K562 (cell line): ENCODE measurements around the gene SRF. TPM values are rescaled to one million over a fixed set of nuclear protein-coding genes. Genes with fewer than 3 reads are reported as not detected.
A peak's percentile ranks its signal among the peaks of the same experiment; 100 is the strongest.

ENCODE experiments used
- CBX3 ChIP-seq, 2 experiments: IDR thresholded peaks; 1 replicate in 1 of 2; 2 replicates in 1 of 2; pipeline ENCODE4 v1.6.1; 2012; ENCODE audit warnings: inconsistent platforms in 2 of 2, low read length in 2 of 2, borderline replicate concordance in 1 of 2, control low read depth in 1 of 2
- ETV6 ChIP-seq, 3 experiments: fragments of 150-350 bp in 1 of 3; sonication (generic) in 1 of 3; formaldehyde crosslinking in 1 of 3; IDR thresholded peaks; 2 replicates each; pipeline versions ENCODE4 v1.6.1 to v1.8.0; 2014 to 2022; ENCODE audit warnings: borderline replicate concordance in 2 of 3, low read depth in 2 of 3, antibody characterized with exemption in 1 of 3, low read length in 1 of 3, mild to moderate bottlenecking in 1 of 3, missing genetic modification reagents in 1 of 3
- EZH2 ChIP-seq: IDR thresholded peaks from 2 replicates; pipeline ENCODE4 v1.6.1; 2012; ENCODE audit warnings: low read depth, mild to moderate bottlenecking, inconsistent platforms, low read length, borderline replicate concordance
- FOXA3 ChIP-seq, 2 experiments: fragments of 450-650 bp in 1 of 2; sonication (generic) in 1 of 2; formaldehyde crosslinking; IDR thresholded peaks in 1 of 2; conservative IDR thresholded peaks in 1 of 2; 2 replicates each; pipeline versions ENCODE4 v1.4.0 to v1.8.0; 2020 to 2022; ENCODE audit warnings: mild to moderate bottlenecking in 2 of 2, missing genetic modification reagents in 1 of 2
- JUND ChIP-seq, 2 experiments: IDR thresholded peaks; 2 replicates in 1 of 2; 3 replicates in 1 of 2; pipeline ENCODE4 v1.6.1; 2011; ENCODE audit warnings: borderline replicate concordance in 2 of 2, low read depth in 2 of 2, low read length in 2 of 2, improper control_type of control experiment in 1 of 2, missing biosample characterization in 1 of 2, missing genetic modification characterization in 1 of 2, missing genetic modification reagents in 1 of 2
- MYNN ChIP-seq, 2 experiments: sonication (generic); formaldehyde crosslinking in 1 of 2; IDR thresholded peaks; 2 replicates each; pipeline versions ENCODE4 v1.5.0 to v1.6.1; 2016 to 2020; ENCODE audit warnings: antibody characterized with exemption in 1 of 2, missing genetic modification reagents in 1 of 2
- SAFB2 ChIP-seq: fragments of 200-400 bp; formaldehyde crosslinking; IDR thresholded peaks from 2 replicates; pipeline ENCODE4 v1.6.1; 2018; ENCODE audit warnings: borderline replicate concordance, low read length, low read depth, moderate library complexity; ENCODE audit not compliant: severe bottlenecking
- SMC3 ChIP-seq: conservative IDR thresholded peaks from 2 replicates; pipeline ENCODE4 v1.6.1; 2011; ENCODE audit warnings: low read depth, low read length, improper control_type of control experiment; ENCODE audit not compliant: insufficient read depth
- TSC22D4 ChIP-seq: fragments of 450-650 bp; IDR thresholded peaks from 2 replicates; pipeline ENCODE4 v1.6.1; 2016; ENCODE audit warnings: missing genetic modification characterization, missing biosample characterization, control low read depth
- ZNF77 ChIP-seq: fragments of 250-450 bp; sonication (Bioruptor Pico); IDR thresholded peaks from 2 replicates; pipeline ENCODE4 v1.5.0; 2020
- polyA plus RNA-seq, 8 experiments: library from polyadenylated mRNA; depleted of rRNA in 4 of 8; stranded (reverse) in 5 of 8; unstranded in 3 of 8; fragments of >200 nt; fragmentation: Nextera tagmentation in 2 of 8; fragmentation: Illumina TruSeq in 1 of 8; extraction: Ambion mirVana in 2 of 8; extraction: Trizol in 1 of 8; gene quantifications; 2 replicates each; pipeline versions ENCODE4 v1.2.1 to v1.2.3, GENCODE V29; 2011 to 2014; ENCODE audit warnings: inconsistent platforms in 1 of 8, missing spikeins in 1 of 8
- total RNA-seq, 7 experiments: library from RNA; depleted of rRNA in 6 of 7; stranded (reverse); fragments of >200 nt in 6 of 7; fragmentation: Illumina TruSeq in 2 of 7; extraction: Trizol in 2 of 7; gene quantifications; 2 replicates each; pipeline versions ENCODE4 v1.2.1 to v1.2.3, GENCODE V29; 2011 to 2021; ENCODE audit warnings: low replicate concordance in 1 of 7
- TF ChIP-seq, protein P1 (sequence below), 3 experiments: IDR thresholded peaks in 2 of 3; conservative IDR thresholded peaks in 1 of 3; 2 replicates each; pipeline ENCODE4 v1.5.1; 2011 to 2012; ENCODE audit warnings: low read length in 3 of 3, mild to moderate bottlenecking in 3 of 3, control low read depth in 2 of 3, improper control_type of control experiment in 1 of 3, inconsistent platforms in 1 of 3, low read depth in 1 of 3, mixed read lengths in 1 of 3, moderate library complexity in 1 of 3; ENCODE audit not compliant: insufficient read depth in 2 of 3
- TF ChIP-seq, protein P2 (sequence below): fragments of 450-650 bp; IDR thresholded peaks from 2 replicates; pipeline ENCODE4 v1.7.0; 2016; ENCODE audit warnings: borderline replicate concordance
- TF ChIP-seq, protein P3 (sequence below): fragments of 250-450 bp; sonication (Bioruptor Pico); IDR thresholded peaks from 2 replicates; pipeline ENCODE4 v1.5.1; 2021; ENCODE audit warnings: mild to moderate bottlenecking
- TF ChIP-seq, protein P4 (sequence below): fragments of 450-650 bp; IDR thresholded peaks from 2 replicates; pipeline ENCODE4 v1.7.1; 2018; ENCODE audit warnings: mild to moderate bottlenecking, low read depth; ENCODE audit not compliant: partially characterized antibody
- TF ChIP-seq, protein P5 (sequence below): sonication (generic); formaldehyde crosslinking; IDR thresholded peaks from 2 replicates; pipeline ENCODE4 v1.8.0; 2023; ENCODE audit warnings: mild to moderate bottlenecking, missing genetic modification reagents

Gene SRF
- total and polyA plus RNA-seq, 9 of the 15 experiments (the other 6 are each of a cell fraction or from before 2014, with no cell fraction given): 2.5 to 37.0 (median 24.6) TPM

DNA sequence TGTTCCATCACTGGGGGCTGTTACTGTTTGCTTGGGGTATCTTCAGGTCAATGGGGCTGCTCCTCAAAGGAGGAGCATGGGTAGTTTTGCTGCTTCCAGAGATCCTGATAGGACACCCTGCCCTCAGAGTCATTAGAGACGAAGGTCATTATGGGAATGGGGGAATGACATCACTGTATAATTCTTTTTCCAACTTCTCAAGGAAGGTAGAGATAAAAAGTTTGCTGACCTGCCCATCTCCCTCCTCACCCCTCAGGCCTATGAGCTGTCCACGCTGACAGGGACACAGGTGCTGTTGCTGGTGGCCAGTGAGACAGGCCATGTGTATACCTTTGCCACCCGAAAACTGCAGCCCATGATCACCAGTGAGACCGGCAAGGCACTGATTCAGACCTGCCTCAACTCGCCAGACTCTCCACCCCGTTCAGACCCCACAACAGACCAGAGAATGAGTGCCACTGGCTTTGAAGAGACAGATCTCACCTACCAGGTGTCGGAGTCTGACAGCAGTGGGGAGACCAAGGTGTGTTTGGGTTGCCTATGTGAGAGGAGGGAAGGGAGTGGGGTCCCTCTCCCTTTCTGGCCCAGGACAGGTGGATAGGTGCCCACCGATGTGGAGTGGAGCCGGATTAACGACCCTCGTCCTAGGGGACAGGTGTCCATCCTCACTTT is 2.7 kb downstream of the SRF start (continued):
- TF ChIP-seq, protein P1, sequence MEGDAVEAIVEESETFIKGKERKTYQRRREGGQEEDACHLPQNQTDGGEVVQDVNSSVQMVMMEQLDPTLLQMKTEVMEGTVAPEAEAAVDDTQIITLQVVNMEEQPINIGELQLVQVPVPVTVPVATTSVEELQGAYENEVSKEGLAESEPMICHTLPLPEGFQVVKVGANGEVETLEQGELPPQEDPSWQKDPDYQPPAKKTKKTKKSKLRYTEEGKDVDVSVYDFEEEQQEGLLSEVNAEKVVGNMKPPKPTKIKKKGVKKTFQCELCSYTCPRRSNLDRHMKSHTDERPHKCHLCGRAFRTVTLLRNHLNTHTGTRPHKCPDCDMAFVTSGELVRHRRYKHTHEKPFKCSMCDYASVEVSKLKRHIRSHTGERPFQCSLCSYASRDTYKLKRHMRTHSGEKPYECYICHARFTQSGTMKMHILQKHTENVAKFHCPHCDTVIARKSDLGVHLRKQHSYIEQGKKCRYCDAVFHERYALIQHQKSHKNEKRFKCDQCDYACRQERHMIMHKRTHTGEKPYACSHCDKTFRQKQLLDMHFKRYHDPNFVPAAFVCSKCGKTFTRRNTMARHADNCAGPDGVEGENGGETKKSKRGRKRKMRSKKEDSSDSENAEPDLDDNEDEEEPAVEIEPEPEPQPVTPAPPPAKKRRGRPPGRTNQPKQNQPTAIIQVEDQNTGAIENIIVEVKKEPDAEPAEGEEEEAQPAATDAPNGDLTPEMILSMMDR (IDR thresholded peaks at IDR 0.05 in 2 of 3, conservative IDR thresholded peaks at IDR 0.05 in 1 of 3; ENCODE audit: insufficient read depth in 2 of 3, low read depth in 1 of 3, low read length in 3 of 3): no peak
- TF ChIP-seq, protein P2, sequence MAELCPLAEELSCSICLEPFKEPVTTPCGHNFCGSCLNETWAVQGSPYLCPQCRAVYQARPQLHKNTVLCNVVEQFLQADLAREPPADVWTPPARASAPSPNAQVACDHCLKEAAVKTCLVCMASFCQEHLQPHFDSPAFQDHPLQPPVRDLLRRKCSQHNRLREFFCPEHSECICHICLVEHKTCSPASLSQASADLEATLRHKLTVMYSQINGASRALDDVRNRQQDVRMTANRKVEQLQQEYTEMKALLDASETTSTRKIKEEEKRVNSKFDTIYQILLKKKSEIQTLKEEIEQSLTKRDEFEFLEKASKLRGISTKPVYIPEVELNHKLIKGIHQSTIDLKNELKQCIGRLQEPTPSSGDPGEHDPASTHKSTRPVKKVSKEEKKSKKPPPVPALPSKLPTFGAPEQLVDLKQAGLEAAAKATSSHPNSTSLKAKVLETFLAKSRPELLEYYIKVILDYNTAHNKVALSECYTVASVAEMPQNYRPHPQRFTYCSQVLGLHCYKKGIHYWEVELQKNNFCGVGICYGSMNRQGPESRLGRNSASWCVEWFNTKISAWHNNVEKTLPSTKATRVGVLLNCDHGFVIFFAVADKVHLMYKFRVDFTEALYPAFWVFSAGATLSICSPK: no peak
- TF ChIP-seq FOXA3 (CRISPR knock-in tag; conservative IDR thresholded peaks at IDR 0.05 in 1 of 2, IDR thresholded peaks at IDR 0.05 in 1 of 2) (0 out of 4 replicates have a peak, but pooled peaks of 1 of the 2 experiments have one; percentile 5), EZH2 (no peak), ETV6 (IDR thresholded peaks at IDR 0.05; ENCODE audit: borderline replicate concordance in 1 of 2, low read depth in 2 of 2, low read length in 1 of 2) (no peak), ETV6 (CRISPR knock-in tag; IDR thresholded peaks at IDR 0.05; ENCODE audit: borderline replicate concordance) (no peak), TSC22D4 (tag) (no peak), JUND (IDR thresholded peaks at IDR 0.05; ENCODE audit: borderline replicate concordance, low read depth, low read length) (peak; percentile 33; the same call in 1 of the 2 replicates), JUND (tag; IDR thresholded peaks at IDR 0.05; ENCODE audit: borderline replicate concordance, low read depth, low read length) (no peak; the same call in 2 of the 3 replicates), CBX3 (IDR thresholded peaks at IDR 0.05; ENCODE audit: borderline replicate concordance in 1 of 2, low read length in 2 of 2) (no peak), SAFB2 (no peak), SMC3 (no peak), ZNF77 (CRISPR knock-in tag) (no peak), MYNN (IDR thresholded peaks at IDR 0.05) (no peak), MYNN (CRISPR knock-in tag; IDR thresholded peaks at IDR 0.05) (no peak)
- TF ChIP-seq, protein P3, sequence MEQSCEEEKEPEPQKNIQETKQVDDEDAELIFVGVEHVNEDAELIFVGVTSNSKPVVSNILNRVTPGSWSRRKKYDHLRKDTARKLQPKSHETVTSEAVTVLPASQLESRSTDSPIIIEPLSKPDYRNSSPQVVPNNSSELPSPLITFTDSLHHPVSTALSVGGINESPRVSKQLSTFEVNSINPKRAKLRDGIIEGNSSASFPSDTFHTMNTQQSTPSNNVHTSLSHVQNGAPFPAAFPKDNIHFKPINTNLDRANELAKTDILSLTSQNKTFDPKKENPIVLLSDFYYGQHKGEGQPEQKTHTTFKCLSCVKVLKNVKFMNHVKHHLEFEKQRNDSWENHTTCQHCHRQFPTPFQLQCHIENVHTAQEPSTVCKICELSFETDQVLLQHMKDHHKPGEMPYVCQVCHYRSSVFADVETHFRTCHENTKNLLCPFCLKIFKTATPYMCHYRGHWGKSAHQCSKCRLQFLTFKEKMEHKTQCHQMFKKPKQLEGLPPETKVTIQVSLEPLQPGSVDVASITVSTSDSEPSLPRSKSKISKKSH (CRISPR knock-in tag): no peak
- TF ChIP-seq, protein P4, sequence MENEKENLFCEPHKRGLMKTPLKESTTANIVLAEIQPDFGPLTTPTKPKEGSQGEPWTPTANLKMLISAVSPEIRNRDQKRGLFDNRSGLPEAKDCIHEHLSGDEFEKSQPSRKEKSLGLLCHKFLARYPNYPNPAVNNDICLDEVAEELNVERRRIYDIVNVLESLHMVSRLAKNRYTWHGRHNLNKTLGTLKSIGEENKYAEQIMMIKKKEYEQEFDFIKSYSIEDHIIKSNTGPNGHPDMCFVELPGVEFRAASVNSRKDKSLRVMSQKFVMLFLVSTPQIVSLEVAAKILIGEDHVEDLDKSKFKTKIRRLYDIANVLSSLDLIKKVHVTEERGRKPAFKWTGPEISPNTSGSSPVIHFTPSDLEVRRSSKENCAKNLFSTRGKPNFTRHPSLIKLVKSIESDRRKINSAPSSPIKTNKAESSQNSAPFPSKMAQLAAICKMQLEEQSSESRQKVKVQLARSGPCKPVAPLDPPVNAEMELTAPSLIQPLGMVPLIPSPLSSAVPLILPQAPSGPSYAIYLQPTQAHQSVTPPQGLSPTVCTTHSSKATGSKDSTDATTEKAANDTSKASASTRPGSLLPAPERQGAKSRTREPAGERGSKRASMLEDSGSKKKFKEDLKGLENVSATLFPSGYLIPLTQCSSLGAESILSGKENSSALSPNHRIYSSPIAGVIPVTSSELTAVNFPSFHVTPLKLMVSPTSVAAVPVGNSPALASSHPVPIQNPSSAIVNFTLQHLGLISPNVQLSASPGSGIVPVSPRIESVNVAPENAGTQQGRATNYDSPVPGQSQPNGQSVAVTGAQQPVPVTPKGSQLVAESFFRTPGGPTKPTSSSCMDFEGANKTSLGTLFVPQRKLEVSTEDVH: no peak
- TF ChIP-seq, protein P5, sequence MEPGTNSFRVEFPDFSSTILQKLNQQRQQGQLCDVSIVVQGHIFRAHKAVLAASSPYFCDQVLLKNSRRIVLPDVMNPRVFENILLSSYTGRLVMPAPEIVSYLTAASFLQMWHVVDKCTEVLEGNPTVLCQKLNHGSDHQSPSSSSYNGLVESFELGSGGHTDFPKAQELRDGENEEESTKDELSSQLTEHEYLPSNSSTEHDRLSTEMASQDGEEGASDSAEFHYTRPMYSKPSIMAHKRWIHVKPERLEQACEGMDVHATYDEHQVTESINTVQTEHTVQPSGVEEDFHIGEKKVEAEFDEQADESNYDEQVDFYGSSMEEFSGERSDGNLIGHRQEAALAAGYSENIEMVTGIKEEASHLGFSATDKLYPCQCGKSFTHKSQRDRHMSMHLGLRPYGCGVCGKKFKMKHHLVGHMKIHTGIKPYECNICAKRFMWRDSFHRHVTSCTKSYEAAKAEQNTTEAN (CRISPR knock-in tag): no peak
